ENCODE results near the gene RBBP8. TPM values are rescaled to one million over a fixed set of nuclear protein-coding genes. Genes with fewer than 3 reads are reported as not detected.

The RBBP8 gene
- total and polyA plus RNA-seq, 2 donors (not counting 3 experiments of a cell fraction or from before 2014, with no cell fraction given), result 3.0 to 13.5 TPM

GRCh38 chr18:23049698-23050373 is 116.7 kb downstream of the RBBP8 start:
- no TSS peak for BruUV-seq (replicated peaks)
- no peak for FAIRE-seq
- H3K27me3 ChIP-seq (ENCODE audit: control insufficient read depth in 2 of 2, insufficient read depth in 2 of 2, low read length in 2 of 2), result peaks cover 13 to 19% of the 10 kb centered on the region in 2 experiments
- H3K4me1 ChIP-seq (ENCODE audit: control insufficient read depth, extremely low read depth, insufficient read depth, low read length), result no peaks in the 10 kb centered on the region
- no peak for DNase-seq (ENCODE audit: low read depth, low spot score)
- H3K4me2 ChIP-seq (ENCODE audit: insufficient read depth, low read length), result no peak overlapping the region
- H3K27ac ChIP-seq (ENCODE audit: insufficient read depth, low read depth, low read length), result no peak overlapping the region
- no peak overlapping the region for H2AFZ ChIP-seq (ENCODE audit: low read depth, low read length)
- no peaks in the 10 kb centered on the region for H3K9me1 ChIP-seq (replicated peaks; ENCODE audit: control insufficient read depth, extremely low read depth, insufficient read depth, low read length)
- H3K4me3 ChIP-seq (replicated peaks in 1 of 3; ENCODE audit: insufficient read depth in 1 of 3, low read depth in 1 of 3, low read length in 3 of 3), result no peak overlapping the region
- H3K36me3 ChIP-seq (ENCODE audit: control insufficient read depth in 2 of 2, extremely low read depth in 1 of 2, insufficient read depth in 2 of 2, low read length in 2 of 2), result no peaks in the 10 kb centered on the region
- dilution Hi-C loops (cut with MboI; ENCODE audit: extremely low pct_ligation_motif_present, low sequenced_read_pairs), result no loop called here
- CTCF ChIA-PET, result interaction anchor here (1.1 kb wide), 1 partner anchor 15 kb away, joined by 3 read pairs; no protein-coding TSS in a partner anchor
- no peaks in the 10 kb centered on the region for H3K79me2 ChIP-seq (ENCODE audit: control insufficient read depth, insufficient read depth, low read length)
- no peak overlapping the region for H3K9ac ChIP-seq (replicated peaks; ENCODE audit: extremely low read depth, insufficient read depth, low read length)
- no peaks in the 10 kb centered on the region for H4K20me1 ChIP-seq (replicated peaks; ENCODE audit: control insufficient read depth, extremely low read depth, insufficient read depth, low read length)
- intact Hi-C loops (cut with micrococcal nuclease), result no loop called here
- POLR2A ChIA-PET, result no interaction called here
- TF ChIP-seq POLR2AphosphoS5 (IDR thresholded peaks at IDR 0.05; ENCODE audit: insufficient read depth, low read depth, low read length) (no peak), JUN (IDR thresholded peaks at IDR 0.05; ENCODE audit: borderline replicate concordance, insufficient read depth, insufficient read length, low read depth) (no peak), MYC (IDR thresholded peaks at IDR 0.05; ENCODE audit: low read depth, low read length) (no peak), GATA2 (IDR thresholded peaks at IDR 0.05; ENCODE audit: insufficient read depth, insufficient read length, low read depth, low read length) (no peak), CTCF (IDR thresholded peaks at IDR 0.05; ENCODE audit: extremely low read depth in 1 of 2, insufficient read depth in 1 of 2, low read depth in 1 of 2, low read length in 2 of 2) (no peak), POLR2A (IDR thresholded peaks at IDR 0.05; ENCODE audit: low read depth, low read length) (no peak), FOS (IDR thresholded peaks at IDR 0.05; ENCODE audit: borderline replicate concordance, insufficient read depth, low read length) (no peak), EZH2 (IDR thresholded peaks at IDR 0.05; ENCODE audit: borderline replicate concordance, low read depth, low read length, severe bottlenecking) (no peak)
- H3K9me3 ChIP-seq (replicated peaks; ENCODE audit: control insufficient read depth, insufficient read depth, low read length), result no peaks in the 10 kb centered on the region
